ENCODE measurements around the gene NRCAM.

NRCAM gene

GRCh38 chr7:108286290-108286904 is 169.8 kb downstream of the NRCAM start (continued):
- TF ChIP-seq ZSCAN16 (tag by site-specific recombination; IDR thresholded peaks at IDR 0.05) (no peak), ZNF785 (tag by site-specific recombination; IDR thresholded peaks at IDR 0.05) (no peak), ZNF777 (tag by site-specific recombination; IDR thresholded peaks at IDR 0.05; ENCODE audit: borderline replicate concordance) (no peak), ZBTB26 (tag by site-specific recombination; optimal IDR thresholded peaks at IDR 0.05) (no peak), MZF1 (tag by site-specific recombination; IDR thresholded peaks at IDR 0.05; ENCODE audit: borderline replicate concordance) (no peak), ELK4 (IDR thresholded peaks at IDR 0.05; ENCODE audit: borderline replicate concordance, low read depth, low read length) (no peak), SCRT1 (tag by site-specific recombination; IDR thresholded peaks at IDR 0.05; ENCODE audit: borderline replicate concordance) (no peak), MYNN (tag by site-specific recombination; IDR thresholded peaks at IDR 0.05; ENCODE audit: borderline replicate concordance) (no peak), ZNF239 (tag by site-specific recombination; IDR thresholded peaks at IDR 0.05) (no peak), ZBTB48 (tag by site-specific recombination; IDR thresholded peaks at IDR 0.05) (no peak), ZNF791 (tag by site-specific recombination; IDR thresholded peaks at IDR 0.05) (no peak), ZBTB17 (tag by site-specific recombination; IDR thresholded peaks at IDR 0.05) (peak; percentile 41; the same call in 1 of the 2 replicates), ZNF830 (tag by site-specific recombination; IDR thresholded peaks at IDR 0.05; ENCODE audit: low read depth) (no peak), HOXC10 (CRISPR knock-in tag; IDR thresholded peaks at IDR 0.05) (no peak), ZNF701 (tag by site-specific recombination; IDR thresholded peaks at IDR 0.05) (no peak), ZNF571 (tag by site-specific recombination; IDR thresholded peaks at IDR 0.05) (no peak)
- TF ChIP-seq, protein P1, sequence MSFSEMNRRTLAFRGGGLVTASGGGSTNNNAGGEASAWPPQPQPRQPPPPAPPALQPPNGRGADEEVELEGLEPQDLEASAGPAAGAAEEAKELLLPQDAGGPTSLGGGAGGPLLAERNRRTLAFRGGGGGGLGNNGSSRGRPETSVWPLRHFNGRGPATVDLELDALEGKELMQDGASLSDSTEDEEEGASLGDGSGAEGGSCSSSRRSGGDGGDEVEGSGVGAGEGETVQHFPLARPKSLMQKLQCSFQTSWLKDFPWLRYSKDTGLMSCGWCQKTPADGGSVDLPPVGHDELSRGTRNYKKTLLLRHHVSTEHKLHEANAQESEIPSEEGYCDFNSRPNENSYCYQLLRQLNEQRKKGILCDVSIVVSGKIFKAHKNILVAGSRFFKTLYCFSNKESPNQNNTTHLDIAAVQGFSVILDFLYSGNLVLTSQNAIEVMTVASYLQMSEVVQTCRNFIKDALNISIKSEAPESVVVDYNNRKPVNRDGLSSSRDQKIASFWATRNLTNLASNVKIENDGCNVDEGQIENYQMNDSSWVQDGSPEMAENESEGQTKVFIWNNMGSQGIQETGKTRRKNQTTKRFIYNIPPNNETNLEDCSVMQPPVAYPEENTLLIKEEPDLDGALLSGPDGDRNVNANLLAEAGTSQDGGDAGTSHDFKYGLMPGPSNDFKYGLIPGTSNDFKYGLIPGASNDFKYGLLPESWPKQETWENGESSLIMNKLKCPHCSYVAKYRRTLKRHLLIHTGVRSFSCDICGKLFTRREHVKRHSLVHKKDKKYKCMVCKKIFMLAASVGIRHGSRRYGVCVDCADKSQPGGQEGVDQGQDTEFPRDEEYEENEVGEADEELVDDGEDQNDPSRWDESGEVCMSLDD (tag by site-specific recombination; IDR thresholded peaks at IDR 0.05) = no peak
- TF ChIP-seq, protein P2, sequence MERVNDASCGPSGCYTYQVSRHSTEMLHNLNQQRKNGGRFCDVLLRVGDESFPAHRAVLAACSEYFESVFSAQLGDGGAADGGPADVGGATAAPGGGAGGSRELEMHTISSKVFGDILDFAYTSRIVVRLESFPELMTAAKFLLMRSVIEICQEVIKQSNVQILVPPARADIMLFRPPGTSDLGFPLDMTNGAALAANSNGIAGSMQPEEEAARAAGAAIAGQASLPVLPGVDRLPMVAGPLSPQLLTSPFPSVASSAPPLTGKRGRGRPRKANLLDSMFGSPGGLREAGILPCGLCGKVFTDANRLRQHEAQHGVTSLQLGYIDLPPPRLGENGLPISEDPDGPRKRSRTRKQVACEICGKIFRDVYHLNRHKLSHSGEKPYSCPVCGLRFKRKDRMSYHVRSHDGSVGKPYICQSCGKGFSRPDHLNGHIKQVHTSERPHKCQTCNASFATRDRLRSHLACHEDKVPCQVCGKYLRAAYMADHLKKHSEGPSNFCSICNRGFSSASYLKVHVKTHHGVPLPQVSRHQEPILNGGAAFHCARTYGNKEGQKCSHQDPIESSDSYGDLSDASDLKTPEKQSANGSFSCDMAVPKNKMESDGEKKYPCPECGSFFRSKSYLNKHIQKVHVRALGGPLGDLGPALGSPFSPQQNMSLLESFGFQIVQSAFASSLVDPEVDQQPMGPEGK (tag by site-specific recombination; IDR thresholded peaks at IDR 0.05) = no peak
- TF ChIP-seq, protein P3, sequence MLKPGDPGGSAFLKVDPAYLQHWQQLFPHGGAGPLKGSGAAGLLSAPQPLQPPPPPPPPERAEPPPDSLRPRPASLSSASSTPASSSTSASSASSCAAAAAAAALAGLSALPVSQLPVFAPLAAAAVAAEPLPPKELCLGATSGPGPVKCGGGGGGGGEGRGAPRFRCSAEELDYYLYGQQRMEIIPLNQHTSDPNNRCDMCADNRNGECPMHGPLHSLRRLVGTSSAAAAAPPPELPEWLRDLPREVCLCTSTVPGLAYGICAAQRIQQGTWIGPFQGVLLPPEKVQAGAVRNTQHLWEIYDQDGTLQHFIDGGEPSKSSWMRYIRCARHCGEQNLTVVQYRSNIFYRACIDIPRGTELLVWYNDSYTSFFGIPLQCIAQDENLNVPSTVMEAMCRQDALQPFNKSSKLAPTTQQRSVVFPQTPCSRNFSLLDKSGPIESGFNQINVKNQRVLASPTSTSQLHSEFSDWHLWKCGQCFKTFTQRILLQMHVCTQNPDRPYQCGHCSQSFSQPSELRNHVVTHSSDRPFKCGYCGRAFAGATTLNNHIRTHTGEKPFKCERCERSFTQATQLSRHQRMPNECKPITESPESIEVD (tag by site-specific recombination; IDR thresholded peaks at IDR 0.05) = peak; percentile 81
